Suppressor macrophage treated with lipopolysaccharide for 1 hour (primary cell): ENCODE results near the gene FXYD6.
A peak's percentile ranks its signal among the peaks of the same experiment; 100 is the strongest.

ENCODE experiments used
- DNase-seq, 3 donors: peaks; one replicate each; pipeline ENCODE4 v3.0.0-alpha.2; 2020 to 2022

The FXYD6 gene

GRCh38 chr11:117828611-117829368, 47.7 kb downstream of the FXYD6 start:
- peak; percentile 84 to 89 (median 88) for DNase-seq

- DNase-seq, result no peak
Observed at GRCh38 chr11:117827521-117828511, 48.6 kb downstream of the FXYD6 start.

GRCh38 chr11:117826832-117827231, 49.6 kb downstream of the FXYD6 start:
- no peak for DNase-seq

GRCh38 chr11:117826190-117826570, 50.3 kb downstream of the FXYD6 start:
- no peak for DNase-seq

- no peak for DNase-seq
Observed at GRCh38 chr11:117825538-117826189, 50.8 kb downstream of the FXYD6 start.

- DNase-seq, result peak; percentile 76 to 77 (median 77)
Observed at GRCh38 chr11:117824571-117825537, 51.6 kb downstream of the FXYD6 start, which contains the start of gene FXYD2. Gene FXYD2 (minus strand): TSS chr11:117824744. CDS start chr11:117824678, 66 bp downstream.

- DNase-seq, result peak; percentile 39 to 55 (median 51)
Observed at GRCh38 chr11:117823946-117824420, 52.5 kb downstream of the FXYD6 start.

GRCh38 chr11:117823294-117823945, 53.0 kb downstream of the FXYD6 start:
- peak; percentile 70 to 76 (median 73) for DNase-seq

- peak; percentile 66 to 85 (median 74) for DNase-seq
Observed at GRCh38 chr11:117822074-117823033, 54.1 kb downstream of the FXYD6 start.

GRCh38 chr11:117821431-117821830, 55.0 kb downstream of the FXYD6 start:
- no peak for DNase-seq

- no peak for DNase-seq
Observed at GRCh38 chr11:117820516-117820915, 55.9 kb downstream of the FXYD6 start.

- no peak for DNase-seq
Observed at GRCh38 chr11:117820071-117820470, 56.4 kb downstream of the FXYD6 start.

- peak; percentile 83 to 85 (median 83) for DNase-seq
Observed at GRCh38 chr11:117819096-117820040, 57.1 kb downstream of the FXYD6 start.

GRCh38 chr11:117818041-117818873, 58.2 kb downstream of the FXYD6 start:
- DNase-seq, result peak; percentile 89 to 94 (median 90)

- DNase-seq, result peak; percentile 91 to 98 (median 96)
Observed at GRCh38 chr11:117817368-117818040, 59.0 kb downstream of the FXYD6 start.

- DNase-seq, result peak; percentile 66 to 79 (median 71)
Observed at GRCh38 chr11:117816846-117817367, 59.6 kb downstream of the FXYD6 start.
